Measurements from ENCODE around the gene TSPO2.

DNA sequence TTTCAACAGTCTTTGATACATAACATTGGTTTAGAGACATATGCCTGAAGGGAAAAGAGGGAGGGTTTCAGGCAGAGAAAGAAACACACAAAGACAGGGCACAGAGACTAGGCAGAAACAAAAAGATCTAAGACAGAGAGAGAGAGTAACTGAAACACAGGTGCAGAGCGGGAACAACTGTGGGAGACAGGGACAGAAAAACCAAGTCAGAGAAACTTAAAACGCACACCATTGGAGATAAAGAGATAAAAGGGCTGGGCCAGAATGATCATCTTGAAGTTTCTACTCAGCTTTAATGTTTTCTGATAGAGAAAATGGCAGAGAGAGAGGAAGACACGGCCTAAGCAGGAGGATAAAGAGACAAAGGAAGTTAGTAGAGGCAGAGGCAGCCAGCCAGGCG, 15.0 kb upstream of the TSPO2 start:
- TF ChIP-seq EZH2phosphoT487 (IDR thresholded peaks at IDR 0.05; ENCODE audit: borderline replicate concordance, low read depth, low read length): no peak
- TF ChIP-seq, protein P1, sequence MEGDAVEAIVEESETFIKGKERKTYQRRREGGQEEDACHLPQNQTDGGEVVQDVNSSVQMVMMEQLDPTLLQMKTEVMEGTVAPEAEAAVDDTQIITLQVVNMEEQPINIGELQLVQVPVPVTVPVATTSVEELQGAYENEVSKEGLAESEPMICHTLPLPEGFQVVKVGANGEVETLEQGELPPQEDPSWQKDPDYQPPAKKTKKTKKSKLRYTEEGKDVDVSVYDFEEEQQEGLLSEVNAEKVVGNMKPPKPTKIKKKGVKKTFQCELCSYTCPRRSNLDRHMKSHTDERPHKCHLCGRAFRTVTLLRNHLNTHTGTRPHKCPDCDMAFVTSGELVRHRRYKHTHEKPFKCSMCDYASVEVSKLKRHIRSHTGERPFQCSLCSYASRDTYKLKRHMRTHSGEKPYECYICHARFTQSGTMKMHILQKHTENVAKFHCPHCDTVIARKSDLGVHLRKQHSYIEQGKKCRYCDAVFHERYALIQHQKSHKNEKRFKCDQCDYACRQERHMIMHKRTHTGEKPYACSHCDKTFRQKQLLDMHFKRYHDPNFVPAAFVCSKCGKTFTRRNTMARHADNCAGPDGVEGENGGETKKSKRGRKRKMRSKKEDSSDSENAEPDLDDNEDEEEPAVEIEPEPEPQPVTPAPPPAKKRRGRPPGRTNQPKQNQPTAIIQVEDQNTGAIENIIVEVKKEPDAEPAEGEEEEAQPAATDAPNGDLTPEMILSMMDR (conservative IDR thresholded peaks at IDR 0.05; ENCODE audit: low read length): no peak
